B cell (primary cell): ENCODE measurements around the gene NEMP1. TPM values are rescaled to one million over a fixed set of nuclear protein-coding genes. Genes with fewer than 3 reads are reported as not detected.

Experiments used
- ATAC-seq: fragments of 200-7000 bp; cut with Tn5 transposase; one replicate; pipeline ENCODE4 v1.10.0; 2021; ENCODE audit warnings: low read depth, mild to moderate bottlenecking, moderate number of reproducible peaks, moderate library complexity
- CTCF ChIA-PET: fragments of 350-600 bp; sonication (Branson Sonifier 250); formaldehyde crosslinking; loops from one replicate; lab custom pipeline; 2021; ENCODE audit warnings: antibody characterized with exemption, inconsistent platforms; lab: Charles Lee
- POLR2A ChIA-PET: fragments of 350-600 bp; sonication (Branson Sonifier 250); formaldehyde crosslinking; loops from one replicate; lab custom pipeline; 2021; ENCODE audit warnings: antibody characterized with exemption; lab: Charles Lee
- DNase-seq: peaks from one replicate; pipeline ENCODE4 v3.0.0; 2013
- H2AFZ ChIP-seq: 2 replicates; pipeline ENCODE4 v1.6.1; 2012; ENCODE audit warnings: mild to moderate bottlenecking, low read depth, low read length; ENCODE audit not compliant: insufficient read depth, poor library complexity, severe bottlenecking
- H3K27ac ChIP-seq, 2 donors: 1 replicate in 1 of 2; 2 replicates in 1 of 2; pipeline ENCODE4 v1.5.1; 2012 to 2013; ENCODE audit warnings: low read length in 2 of 2, mild to moderate bottlenecking in 2 of 2, moderate library complexity in 1 of 2
- H3K27me3 ChIP-seq, 4 experiments: fragments of 200-600 bp in 1 of 4; sonication (generic) in 1 of 4; replicated peaks in 1 of 4; 1 replicate in 2 of 4; 2 replicates in 2 of 4; pipeline versions ENCODE4 v1.6.1 to v1.7.0; 2013 to 2016; ENCODE audit warnings: low read length in 3 of 4, mild to moderate bottlenecking in 2 of 4, mixed read lengths in 1 of 4, moderate library complexity in 1 of 4; ENCODE audit not compliant: insufficient read depth in 4 of 4, control insufficient read depth in 3 of 4; ENCODE audit errors: control extremely low read depth in 1 of 4
- H3K36me3 ChIP-seq, 2 experiments: replicated peaks in 1 of 2; 1 replicate in 1 of 2; 2 replicates in 1 of 2; pipeline versions ENCODE4 v1.6.1 to v1.7.1; 2013; ENCODE audit warnings: low read length in 1 of 2; ENCODE audit not compliant: insufficient read depth in 2 of 2, control insufficient read depth in 1 of 2; ENCODE audit errors: control extremely low read depth in 1 of 2, extremely low read depth in 1 of 2
- H3K4me1 ChIP-seq, 2 donors: fragments of 200-600 bp in 1 of 2; sonication (generic) in 1 of 2; 1 replicate in 1 of 2; 2 replicates in 1 of 2; pipeline versions ENCODE4 v1.5.1 to v1.6.1; 2013 to 2017; ENCODE audit warnings: low read length in 2 of 2; ENCODE audit not compliant: control insufficient read depth in 2 of 2, insufficient read depth in 2 of 2
- H3K4me2 ChIP-seq: replicated peaks from 2 replicates; pipeline ENCODE3; 2012; ENCODE audit warnings: mild to moderate bottlenecking, low read depth, low read length; ENCODE audit not compliant: poor library complexity, severe bottlenecking
- H3K4me3 ChIP-seq, 5 experiments: fragments of 200-600 bp in 1 of 5; sonication (generic) in 1 of 5; 1 replicate in 3 of 5; 2 replicates in 2 of 5; pipeline versions ENCODE4 v1.5.1 to v1.7.0; 2011 to 2016; ENCODE audit warnings: low read length in 4 of 5, mild to moderate bottlenecking in 4 of 5, low read depth in 2 of 5, control low read depth in 1 of 5, moderate library complexity in 1 of 5; ENCODE audit not compliant: insufficient read depth in 1 of 5; ENCODE audit errors: control extremely low read depth in 1 of 5, extremely low read depth in 1 of 5
- H3K79me2 ChIP-seq: fragments of 200-600 bp; sonication (generic); one replicate; pipeline ENCODE4 v1.6.0; 2016; ENCODE audit warnings: low read length; ENCODE audit not compliant: control insufficient read depth, insufficient read depth
- H3K9ac ChIP-seq: fragments of 200-600 bp; sonication (generic); 2 replicates; pipeline ENCODE4 v1.6.1; 2017; ENCODE audit warnings: mild to moderate bottlenecking, low read length, moderate library complexity
- H3K9me3 ChIP-seq, 3 donors: one replicate each; pipeline versions ENCODE4 v1.6.1 to v1.7.1; 2013; ENCODE audit warnings: low read length in 2 of 3; ENCODE audit not compliant: control insufficient read depth in 2 of 3, insufficient read depth in 1 of 3; ENCODE audit errors: control extremely low read depth in 1 of 3
- H4K20me1 ChIP-seq: 2 replicates; pipeline ENCODE4 v1.6.0; 2012; ENCODE audit warnings: mild to moderate bottlenecking, low read length; ENCODE audit not compliant: insufficient read depth, control insufficient read depth, poor library complexity, severe bottlenecking
- H3K27ac Mint-ChIP-seq: one replicate; pipeline ENCODE4 v1.8.0; 2021; ENCODE audit warnings: mixed read lengths
- H3K27me3 Mint-ChIP-seq: one replicate; pipeline ENCODE4 v1.8.0; 2021; ENCODE audit warnings: mixed read lengths
- H3K4me1 Mint-ChIP-seq: one replicate; pipeline ENCODE4 v1.8.0; 2021; ENCODE audit warnings: mixed read lengths
- H3K4me3 Mint-ChIP-seq: one replicate; pipeline ENCODE4 v1.8.0; 2021; ENCODE audit warnings: mixed read lengths
- H3K9me3 Mint-ChIP-seq: one replicate; pipeline ENCODE4 v1.8.0; 2022; ENCODE audit warnings: mixed read lengths; ENCODE audit not compliant: insufficient read depth
- CTCF ChIP-seq: fragments of 200-600 bp; IDR thresholded peaks from one replicate; pipeline ENCODE4 v1.8.0; 2022; ENCODE audit warnings: antibody characterized with exemption, mild to moderate bottlenecking
- EZH2 ChIP-seq: IDR thresholded peaks from 2 replicates; pipeline ENCODE4 v1.6.1; 2012; ENCODE audit warnings: borderline replicate concordance, low read depth, mild to moderate bottlenecking, moderate library complexity, low read length; ENCODE audit not compliant: insufficient read depth, poor library complexity, severe bottlenecking
- WGBS: methylation state at CpG from one replicate; pipeline ENCODE4 v1.1.5; 2013; ENCODE audit warnings: missing lambda C conversion rate; ENCODE audit not compliant: insufficient coverage; 5-methylcytosine and 5-hydroxymethylcytosine counted together
- intact Hi-C: fragments of 100-400 bp; cut with micrococcal nuclease; formaldehyde crosslinking; loops from one replicate; pipeline ENCODE4 v1.10.0; 2022
- polyA plus RNA-seq: library from polyadenylated mRNA; depleted of rRNA; stranded (reverse); fragments of >200 nt; gene quantifications from 2 replicates; pipeline ENCODE4 v1.2.3, GENCODE V29; 2012
- total RNA-seq, 2 donors: library from RNA; stranded (reverse); fragments of 120-200 nt in 1 of 2; gene quantifications; 1 replicate in 1 of 2; 2 replicates in 1 of 2; pipeline versions ENCODE4 v1.2.3 to v1.2.4, GENCODE V29; 2013 to 2022

NEMP1 gene
- total and polyA plus RNA-seq, 2 donors (not counting 1 experiment from before 2014, with no cell fraction given) = 13.6 to 35.0 TPM

GRCh38 chr12:57119294-57120085, 40.9 kb upstream of the NEMP1 start:
- Mint-ChIP-seq H3K27me3 (no peaks in the 10 kb centered on the region), H3K4me1 (peaks cover 5% of the 10 kb centered on the region), H3K27ac (no peak overlapping the region), H3K4me3 (no peak overlapping the region), H3K9me3 (no peaks in the 10 kb centered on the region)
- Histone ChIP-seq H3K27ac (peak overlapping the region in 1 of 2 donors; percentile 21), H3K4me3 (no peak overlapping the region), H4K20me1 (no peaks in the 10 kb centered on the region), H3K4me2 (peak overlapping the region; percentile 11), H3K4me1 (peaks cover 12% of the 10 kb centered on the region in 2 donors), H3K9ac (no peak overlapping the region), H2AFZ (no peak overlapping the region), H3K36me3 (no peaks in the 10 kb centered on the region), H3K79me2 (no peaks in the 10 kb centered on the region), H3K27me3 (no peaks in the 10 kb centered on the region), H3K9me3 (peaks cover 0 to 2% (median 0%) of the 10 kb centered on the region in 3 donors)
- ChIA-PET CTCF (interaction anchor here (1.3 to 7.6 kb wide), 3 partner anchors 8 to 54 kb away, joined by 3 to 72 read pairs (median 45); partner anchors contain the start of gene STAT6), POLR2A (no interaction called here)
- ATAC-seq (no peak), DNase-seq (no peak)
- no CpG with 5 or more reads among the region's 5 CpGs for WGBS
- TF ChIP-seq EZH2 (no peak), CTCF (no peak)
- intact Hi-C loops = no loop called here

GRCh38 chr12:57118711-57119271, 40.2 kb upstream of the NEMP1 start:
- ChIA-PET CTCF (interaction anchor here (1.3 to 7.6 kb wide), 2 partner anchors 50 to 53 kb away, joined by 3 to 45 read pairs; no protein-coding TSS in a partner anchor), POLR2A (no interaction called here)
- Mint-ChIP-seq H3K27me3 (no peaks in the 10 kb centered on the region), H3K4me1 (peaks cover 5% of the 10 kb centered on the region), H3K9me3 (no peaks in the 10 kb centered on the region), H3K4me3 (no peak overlapping the region), H3K27ac (no peak overlapping the region)
- intact Hi-C loops = no loop called here
- H3K9me3 ChIP-seq = no peaks in the 10 kb centered on the region
- TF ChIP-seq EZH2 = no peak
- no peak for TF ChIP-seq CTCF
- WGBS = 100% methylated on average over 1 of the region's 1 CpG
- no peak for ATAC-seq
- H4K20me1 ChIP-seq = no peaks in the 10 kb centered on the region
- no peaks in the 10 kb centered on the region for H3K27me3 ChIP-seq
- H3K79me2 ChIP-seq = no peaks in the 10 kb centered on the region
- peak overlapping the region in 1 of 2 donors; percentile 21 for H3K27ac ChIP-seq
- peak; percentile 54 for DNase-seq
- peak overlapping the region; percentile 11 for H3K4me2 ChIP-seq
- H3K4me1 ChIP-seq = peaks cover 12% of the 10 kb centered on the region in 2 donors
- H3K36me3 ChIP-seq = no peaks in the 10 kb centered on the region
- no peak overlapping the region for H3K4me3 ChIP-seq
- H3K9ac ChIP-seq = no peak overlapping the region
- H2AFZ ChIP-seq = no peak overlapping the region
